Nephron progenitor cell (in vitro differentiated cells): ENCODE data around the gene ABCA9.

Source experiments
- DNase-seq: peaks from one replicate; pipeline ENCODE4 v3.0.0; 2021
- H3K27ac Mint-ChIP-seq: 2 replicates; pipeline ENCODE4 v1.8.0; 2021; ENCODE audit warnings: mild to moderate bottlenecking, moderate library complexity, mixed read lengths
- H3K27me3 Mint-ChIP-seq: 2 replicates; pipeline ENCODE4 v1.8.0; 2021; ENCODE audit warnings: mild to moderate bottlenecking, low read depth, mixed read lengths; ENCODE audit not compliant: poor library complexity
- H3K36me3 Mint-ChIP-seq: 2 replicates; pipeline ENCODE4 v1.8.0; 2021; ENCODE audit warnings: low read depth, mixed read lengths
- H3K4me1 Mint-ChIP-seq: 2 replicates; pipeline ENCODE4 v1.8.0; 2021; ENCODE audit warnings: mixed read lengths
- H3K4me3 Mint-ChIP-seq: 2 replicates; pipeline ENCODE4 v1.8.0; 2021; ENCODE audit warnings: mild to moderate bottlenecking, moderate library complexity, mixed read lengths
- H3K9me3 Mint-ChIP-seq: 2 replicates; pipeline ENCODE4 v1.8.0; 2021; ENCODE audit warnings: mild to moderate bottlenecking, moderate library complexity, mixed read lengths
- TF ChIP-seq, protein P1 (sequence below): fragments of 200-600 bp; sonication (generic); IDR thresholded peaks from 2 replicates; pipeline ENCODE4 v1.5.0; 2021; ENCODE audit warnings: antibody characterized with exemption

The ABCA9 gene, protein sequence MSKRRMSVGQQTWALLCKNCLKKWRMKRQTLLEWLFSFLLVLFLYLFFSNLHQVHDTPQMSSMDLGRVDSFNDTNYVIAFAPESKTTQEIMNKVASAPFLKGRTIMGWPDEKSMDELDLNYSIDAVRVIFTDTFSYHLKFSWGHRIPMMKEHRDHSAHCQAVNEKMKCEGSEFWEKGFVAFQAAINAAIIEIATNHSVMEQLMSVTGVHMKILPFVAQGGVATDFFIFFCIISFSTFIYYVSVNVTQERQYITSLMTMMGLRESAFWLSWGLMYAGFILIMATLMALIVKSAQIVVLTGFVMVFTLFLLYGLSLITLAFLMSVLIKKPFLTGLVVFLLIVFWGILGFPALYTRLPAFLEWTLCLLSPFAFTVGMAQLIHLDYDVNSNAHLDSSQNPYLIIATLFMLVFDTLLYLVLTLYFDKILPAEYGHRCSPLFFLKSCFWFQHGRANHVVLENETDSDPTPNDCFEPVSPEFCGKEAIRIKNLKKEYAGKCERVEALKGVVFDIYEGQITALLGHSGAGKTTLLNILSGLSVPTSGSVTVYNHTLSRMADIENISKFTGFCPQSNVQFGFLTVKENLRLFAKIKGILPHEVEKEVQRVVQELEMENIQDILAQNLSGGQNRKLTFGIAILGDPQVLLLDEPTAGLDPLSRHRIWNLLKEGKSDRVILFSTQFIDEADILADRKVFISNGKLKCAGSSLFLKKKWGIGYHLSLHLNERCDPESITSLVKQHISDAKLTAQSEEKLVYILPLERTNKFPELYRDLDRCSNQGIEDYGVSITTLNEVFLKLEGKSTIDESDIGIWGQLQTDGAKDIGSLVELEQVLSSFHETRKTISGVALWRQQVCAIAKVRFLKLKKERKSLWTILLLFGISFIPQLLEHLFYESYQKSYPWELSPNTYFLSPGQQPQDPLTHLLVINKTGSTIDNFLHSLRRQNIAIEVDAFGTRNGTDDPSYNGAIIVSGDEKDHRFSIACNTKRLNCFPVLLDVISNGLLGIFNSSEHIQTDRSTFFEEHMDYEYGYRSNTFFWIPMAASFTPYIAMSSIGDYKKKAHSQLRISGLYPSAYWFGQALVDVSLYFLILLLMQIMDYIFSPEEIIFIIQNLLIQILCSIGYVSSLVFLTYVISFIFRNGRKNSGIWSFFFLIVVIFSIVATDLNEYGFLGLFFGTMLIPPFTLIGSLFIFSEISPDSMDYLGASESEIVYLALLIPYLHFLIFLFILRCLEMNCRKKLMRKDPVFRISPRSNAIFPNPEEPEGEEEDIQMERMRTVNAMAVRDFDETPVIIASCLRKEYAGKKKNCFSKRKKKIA (N-terminal part only)

DNA sequence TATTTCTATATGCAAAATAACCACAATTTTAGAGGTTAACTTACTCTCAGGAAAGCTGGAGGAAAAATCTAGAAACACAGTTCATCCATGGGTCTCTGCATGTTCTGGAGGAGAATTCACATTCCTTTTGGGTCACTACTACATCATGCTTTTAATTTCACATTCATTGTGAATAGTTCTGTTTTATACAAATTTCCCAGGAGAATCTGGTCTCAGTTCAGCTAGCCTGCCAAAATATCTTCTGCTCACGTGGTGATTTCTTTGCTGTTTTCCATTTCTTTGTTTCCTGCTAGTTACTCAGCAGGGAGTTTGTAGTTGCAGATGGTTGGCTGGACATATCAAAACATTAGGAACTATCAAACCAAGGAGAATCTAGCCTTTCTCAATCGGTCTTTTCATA is at the start of gene ABCA9:
Gene ABCA9, minus strand, starts transcription at position 106 of the 400 bp plus-strand sequence. CDS start 9,801 bp downstream, outside the sequence.
- Mint-ChIP-seq H3K36me3 (peaks cover 18% of the 10 kb centered on the region), H3K4me3 (no peak within 1 kb of the TSS), H3K27me3 (peaks cover 2% of the 10 kb centered on the region), H3K27ac (peak within 1 kb of the TSS; percentile 87), H3K4me1 (peaks cover 38% of the 10 kb centered on the region), H3K9me3 (peaks cover 37% of the 10 kb centered on the region)
- DNase-seq: no peak
- TF ChIP-seq, protein P1, sequence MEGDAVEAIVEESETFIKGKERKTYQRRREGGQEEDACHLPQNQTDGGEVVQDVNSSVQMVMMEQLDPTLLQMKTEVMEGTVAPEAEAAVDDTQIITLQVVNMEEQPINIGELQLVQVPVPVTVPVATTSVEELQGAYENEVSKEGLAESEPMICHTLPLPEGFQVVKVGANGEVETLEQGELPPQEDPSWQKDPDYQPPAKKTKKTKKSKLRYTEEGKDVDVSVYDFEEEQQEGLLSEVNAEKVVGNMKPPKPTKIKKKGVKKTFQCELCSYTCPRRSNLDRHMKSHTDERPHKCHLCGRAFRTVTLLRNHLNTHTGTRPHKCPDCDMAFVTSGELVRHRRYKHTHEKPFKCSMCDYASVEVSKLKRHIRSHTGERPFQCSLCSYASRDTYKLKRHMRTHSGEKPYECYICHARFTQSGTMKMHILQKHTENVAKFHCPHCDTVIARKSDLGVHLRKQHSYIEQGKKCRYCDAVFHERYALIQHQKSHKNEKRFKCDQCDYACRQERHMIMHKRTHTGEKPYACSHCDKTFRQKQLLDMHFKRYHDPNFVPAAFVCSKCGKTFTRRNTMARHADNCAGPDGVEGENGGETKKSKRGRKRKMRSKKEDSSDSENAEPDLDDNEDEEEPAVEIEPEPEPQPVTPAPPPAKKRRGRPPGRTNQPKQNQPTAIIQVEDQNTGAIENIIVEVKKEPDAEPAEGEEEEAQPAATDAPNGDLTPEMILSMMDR: no peak

DNA sequence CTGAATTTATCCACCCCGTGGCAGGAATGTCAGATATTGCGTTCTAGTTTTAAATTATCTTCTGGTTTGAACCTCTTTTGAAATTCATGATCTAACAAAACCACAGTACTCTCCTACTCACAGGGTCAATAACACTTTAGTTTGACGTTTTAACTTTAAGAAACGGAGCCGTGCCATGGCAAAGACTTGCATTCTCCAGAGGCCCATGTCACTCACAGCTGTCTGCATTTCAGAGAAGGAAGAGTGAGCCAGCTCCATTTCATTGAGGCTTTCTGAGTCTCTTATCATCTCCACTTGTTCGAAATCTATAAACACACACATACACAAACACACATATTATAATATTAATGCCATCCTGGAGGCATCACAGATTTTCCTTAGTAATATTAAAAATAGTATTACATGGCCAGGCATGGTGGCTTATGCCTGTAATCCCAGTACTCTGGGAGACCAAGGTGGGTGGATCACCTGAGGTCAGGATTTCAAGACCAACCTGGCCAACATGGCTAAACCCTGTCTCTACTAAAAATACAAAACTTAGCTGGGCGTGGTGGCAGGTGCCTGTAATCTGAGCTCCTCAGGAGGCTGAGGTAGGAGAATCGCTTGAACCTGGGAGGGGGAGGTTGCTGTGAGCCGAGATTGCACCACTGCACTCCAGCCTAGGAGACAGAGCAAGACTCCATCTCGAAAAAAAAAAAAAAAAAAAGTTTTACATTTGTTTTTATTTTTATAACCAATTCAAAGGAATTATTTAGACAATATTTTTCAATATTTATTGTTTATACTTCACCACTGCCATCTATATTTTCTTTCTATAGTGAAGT is 45.4 kb upstream of the ABCA9 start:
- no peak for DNase-seq
- H3K9me3 Mint-ChIP-seq: no peaks in the 10 kb centered on the region
- H3K27ac Mint-ChIP-seq: no peak overlapping the region
- no peaks in the 10 kb centered on the region for H3K36me3 Mint-ChIP-seq
- H3K27me3 Mint-ChIP-seq: peaks cover 12% of the 10 kb centered on the region
- no peak overlapping the region for H3K4me3 Mint-ChIP-seq
- TF ChIP-seq, protein P1: no peak
- H3K4me1 Mint-ChIP-seq: peaks cover 7% of the 10 kb centered on the region

DNA sequence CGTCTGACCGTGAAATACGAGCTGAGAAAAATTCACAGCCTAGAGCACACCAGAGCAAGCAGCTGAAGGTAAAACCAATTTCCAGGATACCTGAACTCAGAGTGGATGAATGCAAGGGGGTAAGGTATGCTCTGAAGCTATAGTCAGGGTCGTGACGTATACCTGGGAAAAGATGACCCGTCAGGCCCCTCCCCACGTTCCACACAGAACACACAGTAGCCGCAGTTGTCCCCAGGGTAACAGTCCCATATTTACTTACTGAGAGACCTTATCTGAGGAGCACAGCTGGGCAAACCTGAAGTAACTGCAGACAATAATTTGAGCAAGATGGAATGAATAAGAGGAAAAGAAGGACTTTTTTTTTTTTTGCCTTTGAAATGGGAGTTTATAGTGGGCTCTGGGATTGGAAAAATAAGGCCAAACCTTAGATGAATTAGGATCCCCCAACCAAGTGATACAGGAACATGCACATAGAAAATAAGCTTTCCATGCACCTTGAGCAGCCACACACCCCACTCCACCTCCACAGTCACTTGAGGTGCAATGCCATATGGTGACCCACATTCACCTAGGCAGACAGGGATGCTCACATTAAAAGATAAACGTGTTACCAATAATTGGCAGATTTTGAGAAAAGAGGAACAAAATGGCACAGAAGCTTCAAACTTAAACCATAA is 43.0 kb upstream of the ABCA9 start:
- TF ChIP-seq, protein P1: no peak
- Mint-ChIP-seq H3K36me3 (no peaks in the 10 kb centered on the region), H3K4me3 (no peak overlapping the region), H3K27me3 (peaks cover 2% of the 10 kb centered on the region), H3K9me3 (no peaks in the 10 kb centered on the region), H3K4me1 (peaks cover 7% of the 10 kb centered on the region), H3K27ac (no peak overlapping the region)
- no peak for DNase-seq

DNA sequence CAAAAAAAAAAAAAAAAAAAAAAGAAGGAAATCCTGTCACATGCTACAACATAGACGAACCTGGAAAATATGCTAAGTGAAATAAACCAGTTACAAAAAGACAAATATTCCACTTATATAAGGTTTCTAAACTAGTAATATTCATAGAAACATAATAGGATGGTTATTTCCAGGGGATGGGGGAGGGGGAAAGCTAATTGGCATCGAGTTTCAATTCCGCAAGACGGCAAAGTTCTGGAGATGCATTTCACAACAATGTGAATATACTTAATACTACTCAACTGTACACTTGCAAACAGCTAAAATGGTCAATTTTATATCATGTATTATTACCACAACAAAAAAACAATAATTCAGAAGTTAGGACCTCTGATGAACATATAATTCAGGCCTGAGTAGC is 37.9 kb upstream of the ABCA9 start:
- H3K27me3 Mint-ChIP-seq: no peaks in the 10 kb centered on the region
- no peak overlapping the region for H3K4me3 Mint-ChIP-seq
- H3K36me3 Mint-ChIP-seq: no peaks in the 10 kb centered on the region
- no peak overlapping the region for H3K27ac Mint-ChIP-seq
- DNase-seq: no peak
- H3K4me1 Mint-ChIP-seq: peaks cover 4% of the 10 kb centered on the region
- TF ChIP-seq, protein P1: no peak
- no peaks in the 10 kb centered on the region for H3K9me3 Mint-ChIP-seq
